Left cardiac atrium (tissue), 4 donors: ENCODE results near the gene ZSWIM5. TPM values are rescaled to one million over a fixed set of nuclear protein-coding genes. Genes with fewer than 3 reads are reported as not detected.
"Not testable (repeated sequence)": the region's sequence is repeated elsewhere in the genome, so short reads cannot be mapped to it uniquely, and the experiment has no call there.

Experiments
- ATAC-seq, 2 donors: fragments of 200-7000 bp; cut with Tn5 transposase; one replicate each; pipeline ENCODE4 v1.9.1; 2020; ENCODE audit warnings: mild to moderate bottlenecking in 2 of 2, moderate library complexity in 2 of 2
- DNase-seq: peaks from one replicate; pipeline ENCODE4 v3.0.0-alpha.2; 2020
- intact Hi-C, 2 donors: fragments of 100-400 bp; cut with DNase I; formaldehyde crosslinking; loops; one replicate each; pipeline versions ENCODE4 v1.14.1 to v1.15.1; 2022 to 2023
- total RNA-seq, 2 donors: library from RNA; stranded (reverse); fragmentation: NEBNext Ultra II Directional; extraction: Animal tissue kit (Norgen Biotek cat#: 25700); gene quantifications; one replicate each; pipeline ENCODE4 v1.2.1, GENCODE V29; 2021
- donor health status: DM: no; HTN: yes; CAD: no.
- donor health status: DM: no; HTN: yes; CAD: no; lungs with severe emphysema.
- donor health status: DM: yes; HTN: yes; CAD: no.
- donor health status: Dilated cardiomyopathy.

The ZSWIM5 gene
- total RNA-seq, 2 donors from 2014 or later = 1.3 to 1.5 TPM

DNA sequence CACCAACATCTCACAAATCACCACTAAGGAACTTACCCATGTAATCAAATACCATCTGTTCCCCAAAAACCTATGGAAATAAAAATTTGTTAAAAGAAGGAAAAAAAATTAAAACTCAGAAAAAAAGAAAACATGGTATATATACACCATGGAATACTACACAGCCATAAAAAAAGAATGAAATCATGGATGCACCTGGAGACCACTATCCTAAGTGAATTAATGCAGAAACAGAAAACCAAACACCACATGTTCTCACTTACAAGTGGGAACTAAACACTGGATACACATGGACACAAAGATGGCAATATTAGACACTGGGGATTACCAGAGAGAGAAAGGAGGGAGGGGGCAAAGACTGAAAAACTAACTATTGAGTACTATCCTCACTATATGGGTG is 50.4 kb downstream of the ZSWIM5 start:
- intact Hi-C loops = no loop called here
- ATAC-seq (no peak), DNase-seq (no peak)

DNA sequence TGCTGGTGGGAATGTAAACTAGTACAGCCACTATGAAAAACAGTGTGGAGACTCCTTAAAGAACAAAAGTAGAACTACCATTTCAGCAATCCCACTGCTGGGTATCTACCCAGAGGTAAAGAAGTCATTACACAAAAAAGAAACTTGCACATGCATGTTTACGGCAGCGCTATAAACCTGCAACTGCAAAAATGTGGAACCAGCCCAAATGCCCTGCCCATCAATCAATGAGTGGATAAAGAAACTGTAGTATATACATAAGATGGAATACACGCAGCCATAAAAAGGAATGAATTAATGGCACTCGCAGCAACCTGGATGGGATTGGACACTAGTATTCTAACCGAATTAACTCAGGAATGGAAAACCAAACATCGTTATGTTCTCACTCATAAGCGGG is 51.0 kb downstream of the ZSWIM5 start:
- ATAC-seq (no peak), DNase-seq (no peak)
- intact Hi-C loops = no loop called here

DNA sequence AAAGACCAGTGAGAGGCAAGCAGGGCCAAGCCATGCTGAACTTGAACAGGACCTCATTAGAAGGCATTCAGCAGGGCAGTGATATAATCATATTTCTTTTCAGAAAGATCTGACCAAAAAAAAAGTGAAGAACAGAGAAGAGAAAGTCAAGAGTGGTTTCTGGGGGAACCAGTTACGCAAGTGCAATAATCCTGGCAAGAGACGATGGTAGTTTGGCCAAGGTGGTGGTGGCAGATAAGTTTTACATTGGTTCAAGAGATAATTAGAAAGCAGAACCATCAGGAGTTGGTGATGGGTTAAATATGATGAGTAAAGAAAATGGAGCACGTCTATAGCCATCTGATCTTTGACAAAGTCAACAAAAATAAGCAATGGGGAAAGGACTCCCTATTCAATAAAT is 54.3 kb downstream of the ZSWIM5 start:
- intact Hi-C loops = no loop called here
- DNase-seq = no peak
- no peak for ATAC-seq

DNA sequence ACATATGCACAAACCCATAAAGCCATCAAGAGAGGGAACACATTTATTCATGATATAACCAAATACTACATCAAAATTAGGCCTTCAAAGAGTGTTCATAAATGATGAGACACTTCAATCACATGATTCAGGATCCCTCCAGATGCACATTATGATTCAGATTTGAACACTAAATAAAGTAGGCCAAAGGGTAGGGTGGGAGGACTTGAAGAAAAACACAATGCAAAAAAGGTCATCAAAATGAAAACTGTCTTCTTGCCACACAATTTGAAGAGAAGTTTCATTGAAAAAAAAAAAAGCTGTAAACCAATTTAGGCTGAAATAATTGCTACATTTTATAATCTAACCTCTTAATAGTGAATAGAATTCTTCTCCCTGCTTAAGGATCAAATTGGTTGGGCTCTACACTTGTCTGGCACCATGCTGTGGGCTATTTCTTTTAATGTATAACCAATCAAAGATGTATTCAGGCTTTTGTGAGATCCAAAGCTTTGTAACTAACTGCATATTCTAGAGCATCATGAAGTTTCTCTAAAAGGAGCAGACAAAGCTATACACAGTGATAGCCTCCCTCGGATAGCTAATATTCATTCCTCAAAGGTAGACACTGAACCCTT is 58.1 kb downstream of the ZSWIM5 start:
- DNase-seq (no peak), ATAC-seq (no peak)
- intact Hi-C loops = no loop called here

DNA sequence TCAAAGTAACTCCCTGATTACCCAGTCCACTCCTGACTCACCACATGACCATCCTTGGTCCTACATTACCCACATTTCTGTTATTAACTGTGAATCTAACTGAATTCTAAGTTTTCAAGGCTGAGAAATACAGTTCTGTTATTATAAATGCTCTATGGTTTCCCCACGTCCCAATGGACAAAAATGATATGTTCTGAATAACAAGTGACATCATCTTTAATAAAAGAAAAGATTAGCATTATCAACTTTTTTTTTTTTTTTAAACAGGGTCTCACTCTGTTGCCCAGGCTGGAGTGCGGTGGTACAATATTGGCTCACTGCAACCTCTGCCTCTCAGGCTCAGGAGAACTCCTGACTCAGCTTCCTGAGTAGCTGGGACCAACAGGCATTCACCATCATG is 59.6 kb downstream of the ZSWIM5 start:
- intact Hi-C loops = no loop called here
- no peak for DNase-seq
- ATAC-seq = no peak

DNA sequence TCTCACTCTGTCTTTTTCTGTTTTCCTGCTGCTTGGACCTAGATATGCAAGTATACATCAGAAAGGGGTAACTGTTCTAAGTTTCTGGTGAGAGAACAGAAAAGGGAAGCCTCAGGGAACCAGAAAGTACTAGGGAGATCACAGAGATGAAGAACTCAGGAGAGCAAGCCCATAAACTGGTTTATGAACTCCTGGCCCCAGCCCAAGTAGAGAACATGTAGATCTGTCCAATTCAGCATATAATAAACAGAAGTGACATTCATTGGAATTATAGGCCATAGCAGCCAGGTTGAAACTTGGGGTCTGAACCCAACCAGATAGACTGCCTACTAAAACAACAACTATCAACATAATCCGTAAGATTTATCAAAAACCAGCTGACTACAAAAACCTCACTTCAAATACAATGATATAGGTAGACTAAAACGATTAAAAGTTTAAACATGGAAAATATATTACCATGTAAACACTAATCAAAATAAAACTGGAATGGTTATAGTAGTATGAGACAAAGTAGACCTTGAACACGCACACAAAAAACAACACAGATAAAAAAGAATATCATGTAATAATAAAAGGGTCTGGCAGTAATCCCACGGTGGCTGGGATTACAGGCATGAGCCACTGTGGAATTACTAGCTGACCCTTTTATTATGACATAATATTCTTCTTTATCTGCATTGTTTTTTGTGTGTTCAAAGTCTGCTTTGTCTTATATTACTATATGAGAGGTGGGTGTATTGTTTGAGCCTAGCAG is 65.0 kb downstream of the ZSWIM5 start:
- intact Hi-C loops = no loop called here
- ATAC-seq (no peak), DNase-seq (no peak)

DNA sequence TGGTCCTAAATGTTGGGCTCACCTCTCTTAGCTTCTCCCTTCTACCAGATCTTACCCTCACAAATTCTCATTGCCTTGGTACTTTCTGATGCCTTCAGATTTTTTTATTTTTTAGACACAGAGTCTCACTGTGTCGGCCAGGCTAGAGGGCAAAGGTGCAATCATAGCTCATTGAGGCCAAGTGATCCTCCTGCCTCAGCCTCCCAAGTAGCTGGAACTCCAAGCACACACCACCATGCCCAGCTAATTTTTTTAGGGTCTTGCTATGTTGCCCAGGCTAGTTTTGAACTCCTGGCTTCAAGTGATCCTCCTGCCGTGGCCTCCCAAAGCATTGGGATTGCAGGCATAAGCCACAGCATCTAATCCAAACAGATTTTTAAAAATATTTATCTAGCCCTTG is 69.4 kb downstream of the ZSWIM5 start:
- no peak for DNase-seq
- intact Hi-C loops = no loop called here
- ATAC-seq = no peak

DNA sequence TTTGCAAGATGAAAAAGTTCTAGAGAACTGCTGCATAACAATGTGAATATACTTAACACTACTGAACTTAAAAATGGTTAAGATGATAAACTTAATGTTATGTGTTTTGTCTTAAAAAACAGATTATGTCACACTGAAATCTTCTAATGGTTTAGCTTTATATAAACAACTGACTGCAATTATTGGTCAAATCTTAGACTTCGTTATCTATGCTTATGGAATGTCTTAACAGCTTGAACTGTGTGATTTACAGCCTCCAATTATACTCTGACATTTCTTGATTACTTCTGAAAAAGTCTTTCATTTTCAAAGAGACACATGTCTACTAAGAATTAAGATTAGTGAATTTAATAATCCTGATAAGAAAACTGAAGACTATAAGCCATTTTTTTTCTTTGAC is 71.1 kb downstream of the ZSWIM5 start:
- intact Hi-C loops = no loop called here
- no peak for ATAC-seq
- no peak for DNase-seq

DNA sequence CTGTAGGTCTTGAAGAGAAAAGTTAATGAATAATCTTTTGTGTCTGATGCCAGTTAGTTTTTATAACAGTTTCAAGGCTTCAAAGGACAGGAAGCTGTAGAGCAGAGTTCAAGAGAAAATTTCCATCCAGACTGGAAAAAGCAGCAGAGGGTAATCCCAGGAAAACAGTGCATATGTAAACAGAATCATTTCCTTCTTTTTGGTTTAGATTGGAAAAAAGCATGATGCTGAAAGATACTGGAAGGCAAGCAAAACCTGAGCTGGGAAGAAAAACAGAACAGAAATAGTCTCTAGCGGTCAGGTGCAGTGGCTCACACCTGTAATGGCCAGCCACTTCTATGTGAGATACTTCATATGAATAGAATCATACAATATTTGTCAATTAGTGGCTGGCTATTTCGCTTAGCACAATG is 71.9 kb downstream of the ZSWIM5 start:
- intact Hi-C loops = no loop called here
- no peak for DNase-seq
- no peak for ATAC-seq

DNA sequence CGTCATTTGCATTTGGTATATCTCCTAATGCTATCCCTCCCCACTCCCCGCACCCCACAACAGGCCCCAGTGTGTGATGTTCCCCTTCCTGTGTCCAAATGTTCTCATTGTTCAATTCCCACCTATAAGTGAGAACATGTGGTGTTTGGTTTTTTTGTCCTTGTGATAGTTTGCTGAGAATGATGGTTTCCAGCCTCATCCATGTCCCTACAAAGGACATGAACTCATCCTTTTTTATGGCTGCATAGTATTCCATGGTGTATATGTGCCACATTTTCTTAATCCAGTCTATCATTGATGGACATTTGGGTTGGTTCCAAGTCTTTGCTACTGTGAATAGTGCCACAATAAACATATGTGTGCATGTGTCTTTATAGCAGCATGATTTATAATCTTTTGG is 73.7 kb downstream of the ZSWIM5 start:
- ATAC-seq, intact Hi-C loops, DNase-seq: not testable (repeated sequence)

DNA sequence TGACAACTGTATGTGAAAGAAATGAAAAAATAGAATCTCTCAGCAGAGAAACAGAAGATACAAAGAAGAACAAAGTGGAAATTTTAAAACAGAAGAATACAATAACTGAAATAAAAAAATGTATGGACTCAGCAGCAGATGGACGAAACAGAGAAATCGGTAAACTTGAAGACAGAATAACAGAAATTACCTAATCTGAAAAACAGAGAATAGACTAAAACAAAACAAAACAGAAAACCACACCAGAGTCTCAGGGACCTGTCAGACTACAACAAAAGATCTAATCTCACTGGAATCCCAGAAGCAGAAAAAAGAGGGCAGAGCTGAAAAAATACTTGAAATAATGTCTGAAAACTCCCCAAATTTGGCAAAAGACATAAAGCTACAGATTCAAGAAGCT is 83.0 kb downstream of the ZSWIM5 start:
- intact Hi-C loops = no loop called here
- no peak for ATAC-seq
- DNase-seq = no peak

DNA sequence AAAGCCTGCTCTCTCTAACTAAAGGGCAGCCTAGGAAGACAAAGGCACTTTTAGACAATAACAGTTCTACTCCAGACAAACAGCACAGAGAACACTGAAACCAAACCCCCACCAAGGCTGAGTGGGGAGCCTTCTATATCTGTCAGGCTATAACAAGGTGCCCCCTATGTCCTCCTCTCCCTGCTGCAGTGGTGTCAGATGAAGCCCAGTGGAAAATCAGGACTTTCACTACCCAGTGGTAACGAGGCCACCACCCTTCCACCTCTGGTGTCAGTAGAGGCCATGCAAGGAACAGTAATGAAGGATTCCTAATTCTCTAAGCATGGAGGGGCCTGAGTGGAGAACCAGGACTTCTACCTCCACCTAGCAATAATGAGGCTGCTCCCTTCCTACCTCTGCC is 83.7 kb downstream of the ZSWIM5 start:
- intact Hi-C loops = no loop called here

DNA sequence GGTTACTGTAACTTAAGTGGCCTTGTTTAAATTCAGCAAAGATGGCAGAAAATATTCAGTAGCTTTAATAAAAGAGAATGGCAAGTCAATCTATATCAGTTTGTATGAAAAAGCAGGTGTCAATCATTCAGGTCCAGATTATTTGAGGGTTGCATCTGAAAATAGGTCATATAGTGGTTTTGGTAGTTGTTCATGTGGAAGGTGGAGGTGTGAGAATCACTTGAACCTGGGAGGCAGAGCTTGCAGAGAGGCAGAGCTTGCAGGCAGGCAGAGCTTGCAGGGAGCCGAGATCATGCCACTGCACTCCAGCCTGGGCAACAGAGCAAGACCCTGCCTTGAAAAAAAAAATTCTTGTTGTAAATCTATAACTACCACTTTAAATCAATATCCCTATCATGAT is 88.6 kb downstream of the ZSWIM5 start:
- no peak for DNase-seq
- intact Hi-C loops = no loop called here
- ATAC-seq = no peak

More for the DNA sequence above, 83.7 kb downstream of the ZSWIM5 start:
- DNase-seq (no peak), ATAC-seq (no peak)

DNA sequence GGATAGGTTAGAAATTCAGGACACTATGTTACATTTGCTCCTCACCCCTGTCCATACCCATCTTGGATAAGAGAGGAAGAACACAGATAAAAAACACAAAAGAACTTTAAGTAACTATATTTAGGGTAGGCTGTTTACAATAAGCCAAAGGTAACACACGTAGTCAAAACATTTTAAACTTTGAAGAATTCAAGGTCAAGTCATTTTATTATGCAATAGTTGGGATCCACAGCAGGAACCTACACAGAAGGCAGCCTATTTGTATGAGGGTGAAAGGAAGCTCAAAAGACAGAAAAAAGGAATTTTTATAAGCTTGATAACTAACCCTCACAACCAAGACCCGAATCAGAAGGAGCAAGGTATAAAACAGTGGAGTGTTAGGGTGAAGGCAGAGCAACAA is 89.6 kb downstream of the ZSWIM5 start:
- ATAC-seq (no peak), DNase-seq (no peak)
- intact Hi-C loops = no loop called here

DNA sequence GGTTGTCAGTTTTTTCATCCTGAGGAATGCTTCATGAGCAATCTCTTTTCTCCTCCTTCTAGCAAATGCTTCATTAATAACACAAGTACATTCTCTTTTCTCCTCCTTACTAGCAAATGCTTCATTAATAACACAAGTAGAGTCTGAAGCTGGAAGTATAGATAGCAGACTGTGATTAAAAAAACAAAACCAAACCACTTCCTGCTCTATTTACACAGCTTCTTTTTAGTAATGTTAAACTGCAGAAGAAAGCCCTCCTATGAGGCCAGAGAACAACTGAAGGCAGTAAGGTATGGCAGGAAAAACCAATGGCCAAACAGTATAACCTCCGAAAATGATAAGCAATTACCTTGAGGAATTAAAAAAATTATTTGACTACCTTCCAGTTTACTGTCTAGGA is 90.1 kb downstream of the ZSWIM5 start:
- DNase-seq (no peak), ATAC-seq (no peak)
- intact Hi-C loops = no loop called here

DNA sequence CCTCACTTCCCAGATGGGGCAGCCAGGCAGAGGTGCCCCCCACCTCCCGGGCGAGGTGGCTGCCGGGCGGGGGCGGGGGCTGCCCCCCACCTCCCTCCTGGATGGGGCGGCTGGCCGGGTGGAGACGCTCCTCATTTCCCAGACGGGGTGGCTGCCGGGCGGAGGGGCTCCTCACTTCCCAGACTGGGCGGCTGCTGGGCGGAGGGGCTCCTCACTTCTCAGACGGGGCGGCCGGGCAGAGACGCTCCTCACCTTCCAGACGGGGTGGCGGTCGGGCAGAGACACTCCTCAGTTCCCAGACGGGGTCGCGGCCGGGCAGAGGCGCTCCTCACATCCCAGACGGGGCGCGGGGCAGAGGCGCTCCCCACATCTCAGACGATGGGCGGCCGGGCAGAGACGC is 91.2 kb downstream of the ZSWIM5 start:
- intact Hi-C loops, ATAC-seq, DNase-seq: not testable (repeated sequence)

DNA sequence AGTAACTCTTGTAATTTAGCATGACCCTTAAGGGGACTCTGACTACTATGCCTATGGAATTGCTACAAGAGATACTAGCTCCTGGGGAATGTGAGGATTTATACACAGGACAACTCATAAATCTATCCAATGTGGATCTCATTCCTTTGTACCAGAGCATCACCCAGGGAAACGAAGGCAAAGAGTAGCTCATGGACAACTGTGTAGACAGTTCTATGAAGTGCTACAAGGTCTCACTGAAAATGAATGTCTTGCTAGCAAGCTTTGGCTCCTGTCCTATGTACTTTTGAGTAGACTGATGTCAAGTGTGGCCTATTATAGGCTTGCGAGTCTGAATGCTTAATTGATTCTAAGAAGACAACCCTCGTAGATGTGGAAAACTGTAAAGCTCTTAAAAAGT is 93.7 kb downstream of the ZSWIM5 start:
- intact Hi-C loops = no loop called here

DNA sequence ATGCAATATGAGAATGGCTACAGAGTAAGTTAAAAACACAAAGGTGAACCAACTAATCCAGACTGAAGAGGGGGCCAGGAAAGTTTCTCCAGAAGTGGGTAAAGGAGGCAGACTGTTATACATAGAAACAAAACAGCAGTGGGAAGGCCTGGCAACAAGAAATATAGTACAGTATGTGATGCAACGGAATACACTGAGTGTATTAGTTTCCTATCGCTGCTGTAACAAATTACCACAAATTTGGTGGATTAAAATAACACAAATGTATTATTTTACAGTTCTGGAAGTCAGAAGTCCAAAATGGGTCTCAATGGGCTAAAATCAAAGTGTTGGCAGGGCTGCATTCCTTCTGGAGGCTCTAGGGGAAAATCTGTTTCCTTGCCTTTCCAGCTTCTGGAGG is 95.2 kb downstream of the ZSWIM5 start:
- DNase-seq (no peak), ATAC-seq (no peak)
- intact Hi-C loops = no loop called here

More for the DNA sequence above, 93.7 kb downstream of the ZSWIM5 start:
- ATAC-seq (no peak), DNase-seq (no peak)

DNA sequence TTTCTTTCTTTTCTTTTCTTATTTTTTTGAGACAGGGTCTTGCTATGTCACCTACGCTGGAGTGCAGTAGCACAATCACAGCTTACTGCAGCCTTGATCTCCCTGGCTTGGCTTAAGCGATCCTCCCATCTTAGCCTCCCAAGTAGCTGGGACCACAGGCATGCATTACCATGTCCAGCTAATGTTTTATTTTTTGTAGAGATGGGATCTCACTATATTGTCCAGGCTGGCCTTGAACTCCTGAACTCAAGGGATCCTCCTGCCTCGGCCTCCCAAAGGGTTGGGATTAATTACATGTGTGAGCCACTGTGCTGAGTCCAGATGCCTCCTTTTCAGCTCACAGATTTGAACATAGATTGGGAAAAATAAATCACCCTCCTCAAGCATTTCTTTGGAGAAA is 98.6 kb downstream of the ZSWIM5 start:
- intact Hi-C loops = no loop called here
- no peak for DNase-seq
- ATAC-seq = no peak

DNA sequence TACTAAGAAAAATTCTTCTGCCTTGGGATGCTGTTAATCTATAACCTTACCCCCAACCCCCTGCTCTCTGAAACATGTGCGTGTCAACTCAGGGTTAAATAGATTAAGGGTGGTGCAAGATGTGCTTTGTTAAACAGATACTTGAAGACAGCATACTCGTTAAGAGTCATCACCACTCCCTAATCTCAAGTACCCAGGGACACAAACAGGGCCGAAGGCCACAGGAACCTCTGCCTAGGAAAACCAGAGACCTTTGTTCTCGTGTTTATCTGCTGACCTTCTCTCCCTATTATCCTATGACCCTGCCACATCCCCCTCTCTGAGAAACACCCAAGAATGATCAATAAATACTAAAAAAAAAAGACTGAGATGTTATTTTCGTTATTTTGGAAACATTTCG is 99.5 kb downstream of the ZSWIM5 start:
- intact Hi-C loops, ATAC-seq, DNase-seq: not testable (repeated sequence)

DNA sequence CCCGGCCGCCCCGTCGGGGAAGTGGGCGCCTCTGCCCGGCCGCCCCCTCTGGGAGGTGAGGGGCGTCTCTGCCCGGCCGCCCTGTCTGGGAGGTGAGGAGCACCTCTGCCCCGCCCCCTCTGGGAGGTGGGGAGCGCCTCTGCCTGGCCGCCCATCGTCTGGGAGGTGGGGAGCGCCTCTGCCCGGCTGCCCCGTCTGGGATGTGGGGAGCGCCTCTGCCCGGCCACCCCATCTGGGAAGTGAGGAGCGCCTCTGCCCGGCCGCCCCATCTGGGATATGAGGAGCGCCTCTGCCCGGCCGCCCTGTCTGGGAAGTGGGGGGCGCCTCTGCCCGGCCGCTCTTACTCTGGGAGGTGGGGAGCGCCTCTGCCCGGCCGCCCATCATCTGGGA is 100.3 kb downstream of the ZSWIM5 start:
- DNase-seq, ATAC-seq, intact Hi-C loops: not testable (repeated sequence)
